Tibial nerve (tissue), 4 donors: ENCODE data around the gene GAL3ST2. TPM values are rescaled to one million over a fixed set of nuclear protein-coding genes. Genes with fewer than 3 reads are reported as not detected.
A peak's percentile ranks its signal among the peaks of the same experiment; 100 is the strongest.
"Not testable (repeated sequence)": the region's sequence is repeated elsewhere in the genome, so short reads cannot be mapped to it uniquely, and the experiment has no call there.

Experiments
- DNase-seq, 2 donors: peaks; one replicate each; pipeline ENCODE4 v3.0.0-alpha.2; 2019; ENCODE audit warnings: low spot score in 2 of 2
- H3K27ac ChIP-seq, 4 donors: fragments of 200-600 bp; sonication (generic) in 3 of 4; one replicate each; pipeline ENCODE4 v1.5.1; 2017 to 2019; ENCODE audit warnings: mild to moderate bottlenecking in 1 of 4
- H3K27me3 ChIP-seq, 2 donors: fragments of 200-600 bp; sonication (generic) in 1 of 2; one replicate each; pipeline versions ENCODE4 v1.5.1 to v1.6.0; 2017 to 2019
- H3K36me3 ChIP-seq, 3 donors: fragments of 200-600 bp; sonication (generic); one replicate each; pipeline ENCODE4 v1.5.1; 2018 to 2019
- H3K4me1 ChIP-seq, 4 donors: fragments of 200-600 bp; sonication (generic) in 3 of 4; one replicate each; pipeline ENCODE4 v1.5.1; 2017 to 2019
- H3K4me3 ChIP-seq, 4 donors: fragments of 200-600 bp; sonication (generic) in 3 of 4; one replicate each; pipeline ENCODE4 v1.5.1; 2017 to 2019; ENCODE audit warnings: mild to moderate bottlenecking in 1 of 4, moderate library complexity in 1 of 4
- H3K9me3 ChIP-seq, 4 donors: fragments of 200-600 bp; sonication (generic) in 3 of 4; one replicate each; pipeline ENCODE4 v1.5.1; 2017 to 2019
- CTCF ChIP-seq, 5 experiments: fragments of 200-600 bp in 3 of 5; fragments of 450-650 bp in 2 of 5; sonication (generic) in 3 of 5; IDR thresholded peaks; one replicate each; pipeline ENCODE4 v1.5.1; 2016 to 2019; ENCODE audit warnings: antibody characterized with exemption in 5 of 5, mild to moderate bottlenecking in 3 of 5, moderate library complexity in 2 of 5
- EP300 ChIP-seq, 2 donors: sonication (generic); formaldehyde crosslinking; IDR thresholded peaks; one replicate each; pipeline ENCODE4 v1.6.1; 2017; ENCODE audit warnings: antibody characterized with exemption in 2 of 2, mild to moderate bottlenecking in 1 of 2
- POLR2A ChIP-seq, 2 donors: fragments of 450-650 bp; IDR thresholded peaks; one replicate each; pipeline ENCODE4 v1.6.1; 2017; ENCODE audit warnings: antibody characterized with exemption in 2 of 2, mild to moderate bottlenecking in 2 of 2, moderate library complexity in 2 of 2
- WGBS, 2 donors: methylation state at CpG; one replicate each; pipeline ENCODE4 v1.1.5; 2018; 5-methylcytosine and 5-hydroxymethylcytosine counted together
- total RNA-seq, 4 donors: library from RNA; depleted of rRNA; stranded (reverse); fragments of >200 nt; gene quantifications; one replicate each; pipeline ENCODE4 v1.1.0, GENCODE V29; 2016

The GAL3ST2 gene
- total RNA-seq, 4 donors from 2014 or later = 0.21 to 3.9 (median 0.30) TPM; not detected in 1

- Histone ChIP-seq H3K9me3 (no peaks in the 10 kb centered on the region), H3K27me3 (peaks cover 0 to 19% of the 10 kb centered on the region in 2 donors), H3K36me3 (no peaks in the 10 kb centered on the region), H3K4me1 (peaks cover 0 to 24% (median 14%) of the 10 kb centered on the region in 4 donors), H3K27ac (no peak overlapping the region), H3K4me3 (no peak overlapping the region)
- no peak for DNase-seq
- 78 to 81% methylated on average over 13 to 44 of the region's 44 CpGs for WGBS, 2 donors
- TF ChIP-seq CTCF (IDR thresholded peaks at IDR 0.05) = no peak
- TF ChIP-seq POLR2A (IDR thresholded peaks at IDR 0.05) = no peak
- TF ChIP-seq EP300 (IDR thresholded peaks at IDR 0.05) = no peak
Observed at GRCh38 chr2:241801611-241802420, 25.2 kb downstream of the GAL3ST2 start.

GRCh38 chr2:241802421-241803318 lies 26.0 kb downstream of the GAL3ST2 start:
- DNase-seq = no peak
- Histone ChIP-seq H3K4me3 (peak overlapping the region in 2 of 4 donors; percentile 34 to 49), H3K27me3 (peaks cover 0 to 19% of the 10 kb centered on the region in 2 donors), H3K4me1 (peaks cover 0 to 24% (median 14%) of the 10 kb centered on the region in 4 donors), H3K9me3 (no peaks in the 10 kb centered on the region), H3K27ac (no peak overlapping the region), H3K36me3 (no peaks in the 10 kb centered on the region)
- WGBS, 2 donors = 61 to 65% methylated on average over 19 to 32 of the region's 32 CpGs
- TF ChIP-seq CTCF (IDR thresholded peaks at IDR 0.05) (no peak), POLR2A (IDR thresholded peaks at IDR 0.05) (no peak), EP300 (IDR thresholded peaks at IDR 0.05) (no peak)

GRCh38 chr2:241803387-241804325 lies 27.0 kb downstream of the GAL3ST2 start:
- 9 to 11% methylated on average over 23 to 73 of the region's 109 CpGs for WGBS, 2 donors
- peak overlapping the region; percentile 21 to 49 (median 37) for H3K4me3 ChIP-seq
- peaks cover 0 to 29% (median 14%) of the 10 kb centered on the region in 4 donors for H3K4me1 ChIP-seq
- DNase-seq = peak in 1 of 2 donors; percentile 22
- peaks cover 0 to 19% of the 10 kb centered on the region in 2 donors for H3K27me3 ChIP-seq
- H3K9me3 ChIP-seq = no peaks in the 10 kb centered on the region
- TF ChIP-seq POLR2A (IDR thresholded peaks at IDR 0.05) = no peak
- TF ChIP-seq CTCF (IDR thresholded peaks at IDR 0.05) = no peak
- TF ChIP-seq EP300 (IDR thresholded peaks at IDR 0.05) = no peak
- no peaks in the 10 kb centered on the region for H3K36me3 ChIP-seq
- H3K27ac ChIP-seq = peak overlapping the region in 1 of 4 donors; percentile 42

GRCh38 chr2:241804326-241805229 lies 28.0 kb downstream of the GAL3ST2 start:
- Histone ChIP-seq H3K27ac (peak overlapping the region in 1 of 4 donors; percentile 42), H3K27me3 (peaks cover 0 to 19% of the 10 kb centered on the region in 2 donors), H3K36me3 (no peaks in the 10 kb centered on the region), H3K4me1 (peaks cover 0 to 29% (median 14%) of the 10 kb centered on the region in 4 donors), H3K9me3 (no peaks in the 10 kb centered on the region), H3K4me3 (peak overlapping the region; percentile 21 to 49 (median 37))
- no peak for TF ChIP-seq EP300 (IDR thresholded peaks at IDR 0.05)
- no peak for TF ChIP-seq CTCF (IDR thresholded peaks at IDR 0.05)
- no peak for TF ChIP-seq POLR2A (IDR thresholded peaks at IDR 0.05)
- peak in 1 of 2 donors; percentile 12 for DNase-seq
- WGBS, 2 donors = 21 to 32% methylated on average over 17 to 22 of the region's 35 CpGs

GRCh38 chr2:241806217-241806616 lies 29.6 kb downstream of the GAL3ST2 start:
- Histone ChIP-seq H3K4me1 (peaks cover 0 to 38% (median 14%) of the 10 kb centered on the region in 4 donors), H3K27me3 (peaks cover 0 to 19% of the 10 kb centered on the region in 2 donors)
- WGBS, 2 donors = no CpG with 5 or more reads among the region's 8 CpGs
- not testable (repeated sequence) for H3K4me3 ChIP-seq, H3K27ac ChIP-seq, H3K9me3 ChIP-seq, H3K36me3 ChIP-seq, DNase-seq
